ENCODE results near the gene ZNF615.
"Not testable (repeated sequence)": the region's sequence is repeated elsewhere in the genome, so short reads cannot be mapped to it uniquely, and the experiment has no call there.

The ZNF615 gene

GRCh38 chr19:52007806-52008557, at the start of gene ZNF615:
Gene ZNF615, minus strand, starts transcription at chr19:52008211. Its CDS starts 4,500 bp downstream, at chr19:52003711.
- peak; percentile 87 for DNase-seq (ENCODE audit: low spot score)

GRCh38 chr19:52056480-52056879, 48.5 kb upstream of the ZNF615 start:
- DNase-seq (ENCODE audit: low spot score): not testable (repeated sequence)

- DNase-seq (ENCODE audit: low spot score): not testable (repeated sequence)
Measured at GRCh38 chr19:52051736-52052135, 43.7 kb upstream of the ZNF615 start.

- peak; percentile 93 for DNase-seq (ENCODE audit: low spot score)
Measured at GRCh38 chr19:52048555-52049501, 40.8 kb upstream of the ZNF615 start, which contains the start of gene ZNF432. Gene ZNF432, minus strand, starts transcription at chr19:52048838. Its CDS starts 1,970 bp downstream, at chr19:52046868.

GRCh38 chr19:52039169-52039568, 31.2 kb upstream of the ZNF615 start:
- DNase-seq (ENCODE audit: low spot score): no peak

GRCh38 chr19:52034051-52034728, 26.2 kb upstream of the ZNF615 start:
- no peak for DNase-seq (ENCODE audit: low spot score)

GRCh38 chr19:52028780-52029123, 20.7 kb upstream of the ZNF615 start:
- DNase-seq (ENCODE audit: low spot score): no peak

GRCh38 chr19:52028027-52028779, 20.2 kb upstream of the ZNF615 start, which contains the start of gene ZNF614:
Gene ZNF614, minus strand, starts transcription at chr19:52028379. Its CDS starts 2,634 bp downstream, at chr19:52025745.
- DNase-seq (ENCODE audit: low spot score): peak; percentile 92

- not testable (repeated sequence) for DNase-seq (ENCODE audit: low spot score)
Measured at GRCh38 chr19:52026255-52026990, 18.4 kb upstream of the ZNF615 start.

GRCh38 chr19:52024478-52024877, 16.5 kb upstream of the ZNF615 start:
- DNase-seq (ENCODE audit: low spot score): not testable (repeated sequence)

- DNase-seq (ENCODE audit: low spot score): no peak
Measured at GRCh38 chr19:52022193-52022592, 14.2 kb upstream of the ZNF615 start.

- no peak for DNase-seq (ENCODE audit: low spot score)
Measured at GRCh38 chr19:52020506-52020905, 12.5 kb upstream of the ZNF615 start.

- no peak for DNase-seq (ENCODE audit: low spot score)
Measured at GRCh38 chr19:52010674-52011073, 2.7 kb upstream of the ZNF615 start.

- DNase-seq (ENCODE audit: low spot score): peak; percentile 58
Measured at GRCh38 chr19:52007451-52007805, 583 bp downstream of the ZNF615 start.

GRCh38 chr19:51994048-51994644, 13.9 kb downstream of the ZNF615 start:
- no peak for DNase-seq (ENCODE audit: low spot score)

GRCh38 chr19:51993422-51993821, 14.6 kb downstream of the ZNF615 start:
- DNase-seq (ENCODE audit: low spot score): no peak

GRCh38 chr19:51986309-51987291, 21.4 kb downstream of the ZNF615 start, which contains the start of gene ZNF350:
Gene ZNF350, minus strand, starts transcription at chr19:51986840. Its CDS starts 12,480 bp downstream, at chr19:51974360.
- DNase-seq (ENCODE audit: low spot score): peak; percentile 78

- DNase-seq (ENCODE audit: low spot score): no peak
Measured at GRCh38 chr19:51983361-51983760, 24.6 kb downstream of the ZNF615 start.

GRCh38 chr19:51980926-51981325, 27.1 kb downstream of the ZNF615 start:
- DNase-seq (ENCODE audit: low spot score): not testable (repeated sequence)
